H1 (cell line): Measurements from ENCODE around the gene OLFM2. TPM values are rescaled to one million over a fixed set of nuclear protein-coding genes. Genes with fewer than 3 reads are reported as not detected.

ENCODE experiments used
- JUN ChIP-seq: IDR thresholded peaks from 2 replicates; pipeline ENCODE4 v1.6.1; 2011; ENCODE audit warnings: low read depth, mild to moderate bottlenecking, improper control_type of control experiment, low read length
- SIRT6 ChIP-seq: IDR thresholded peaks from one replicate; pipeline ENCODE4 v1.7.1; 2012; ENCODE audit warnings: low read length, inconsistent platforms
- SP1 ChIP-seq: IDR thresholded peaks from 2 replicates; pipeline ENCODE4 v1.6.1; 2011; ENCODE audit warnings: low read depth, low read length
- SP2 ChIP-seq: IDR thresholded peaks from 2 replicates; pipeline ENCODE4 v1.6.1; 2012; ENCODE audit warnings: mild to moderate bottlenecking, low read length, inconsistent platforms
- TCF12 ChIP-seq: IDR thresholded peaks from 2 replicates; pipeline ENCODE4 v1.6.1; 2011; ENCODE audit warnings: low read depth, mild to moderate bottlenecking, low read length
- polyA plus RNA-seq, 7 experiments: library from polyadenylated mRNA; depleted of rRNA in 3 of 7; stranded (reverse) in 5 of 7; unstranded in 2 of 7; fragments of >200 nt in 5 of 7; fragments of 200-250 nt in 2 of 7; gene quantifications; 1 replicate in 5 of 7; 2 replicates in 1 of 7; 4 replicates in 1 of 7; pipeline versions ENCODE4 v1.2.1 to v1.2.3, GENCODE V29; 2011 to 2013; ENCODE audit warnings: missing spikeins in 2 of 7, mixed read lengths in 2 of 7
- total RNA-seq: library from RNA; stranded (reverse); fragmentation: NEBNext Ultra II Directional; extraction: Animal tissue kit (Norgen Biotek cat#: 25700); gene quantifications from 2 replicates; pipeline ENCODE4 v1.2.1, GENCODE V29; 2021
- TF ChIP-seq, protein P1 (sequence below): fragments of 300-600 bp; sonication (generic); IDR thresholded peaks from 2 replicates; pipeline ENCODE4 v1.7.1; 2012; ENCODE audit warnings: low read length, moderate library complexity, mild to moderate bottlenecking, inconsistent platforms; ENCODE audit not compliant: insufficient replicate concordance
- TF ChIP-seq, protein P2 (sequence below): IDR thresholded peaks from 2 replicates; pipeline ENCODE4 v1.6.1; 2011; ENCODE audit warnings: low read depth, mild to moderate bottlenecking, low read length; ENCODE audit not compliant: insufficient read depth

The OLFM2 gene
- total and polyA plus RNA-seq, 2 of the 8 experiments (the other 6 are each of a cell fraction or from before 2014, with no cell fraction given): 68.2 to 151 TPM

DNA sequence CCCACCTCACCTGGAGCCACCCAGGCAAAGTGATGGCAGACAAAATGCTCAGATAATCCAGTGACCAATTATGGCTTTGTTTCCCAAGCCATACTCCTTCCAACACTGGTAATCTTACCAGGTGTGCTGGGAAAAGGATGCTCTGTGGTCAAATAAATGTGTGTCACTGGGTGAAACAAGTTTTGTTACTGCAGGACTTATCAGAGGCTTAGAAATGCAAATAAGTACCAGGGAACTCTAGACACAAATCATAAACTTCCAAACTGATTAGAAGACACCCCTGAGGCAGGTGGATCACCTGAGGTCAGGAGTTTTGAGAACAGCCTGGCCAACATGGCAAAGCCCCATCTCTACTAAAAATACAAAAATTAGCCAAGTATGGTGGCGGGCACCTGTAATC, 74.8 kb downstream of the OLFM2 start (continued):
- TF ChIP-seq SP2 (no peak), JUN (no peak), SP1 (no peak), SIRT6 (no peak), TCF12 (no peak)
- TF ChIP-seq, protein P1, sequence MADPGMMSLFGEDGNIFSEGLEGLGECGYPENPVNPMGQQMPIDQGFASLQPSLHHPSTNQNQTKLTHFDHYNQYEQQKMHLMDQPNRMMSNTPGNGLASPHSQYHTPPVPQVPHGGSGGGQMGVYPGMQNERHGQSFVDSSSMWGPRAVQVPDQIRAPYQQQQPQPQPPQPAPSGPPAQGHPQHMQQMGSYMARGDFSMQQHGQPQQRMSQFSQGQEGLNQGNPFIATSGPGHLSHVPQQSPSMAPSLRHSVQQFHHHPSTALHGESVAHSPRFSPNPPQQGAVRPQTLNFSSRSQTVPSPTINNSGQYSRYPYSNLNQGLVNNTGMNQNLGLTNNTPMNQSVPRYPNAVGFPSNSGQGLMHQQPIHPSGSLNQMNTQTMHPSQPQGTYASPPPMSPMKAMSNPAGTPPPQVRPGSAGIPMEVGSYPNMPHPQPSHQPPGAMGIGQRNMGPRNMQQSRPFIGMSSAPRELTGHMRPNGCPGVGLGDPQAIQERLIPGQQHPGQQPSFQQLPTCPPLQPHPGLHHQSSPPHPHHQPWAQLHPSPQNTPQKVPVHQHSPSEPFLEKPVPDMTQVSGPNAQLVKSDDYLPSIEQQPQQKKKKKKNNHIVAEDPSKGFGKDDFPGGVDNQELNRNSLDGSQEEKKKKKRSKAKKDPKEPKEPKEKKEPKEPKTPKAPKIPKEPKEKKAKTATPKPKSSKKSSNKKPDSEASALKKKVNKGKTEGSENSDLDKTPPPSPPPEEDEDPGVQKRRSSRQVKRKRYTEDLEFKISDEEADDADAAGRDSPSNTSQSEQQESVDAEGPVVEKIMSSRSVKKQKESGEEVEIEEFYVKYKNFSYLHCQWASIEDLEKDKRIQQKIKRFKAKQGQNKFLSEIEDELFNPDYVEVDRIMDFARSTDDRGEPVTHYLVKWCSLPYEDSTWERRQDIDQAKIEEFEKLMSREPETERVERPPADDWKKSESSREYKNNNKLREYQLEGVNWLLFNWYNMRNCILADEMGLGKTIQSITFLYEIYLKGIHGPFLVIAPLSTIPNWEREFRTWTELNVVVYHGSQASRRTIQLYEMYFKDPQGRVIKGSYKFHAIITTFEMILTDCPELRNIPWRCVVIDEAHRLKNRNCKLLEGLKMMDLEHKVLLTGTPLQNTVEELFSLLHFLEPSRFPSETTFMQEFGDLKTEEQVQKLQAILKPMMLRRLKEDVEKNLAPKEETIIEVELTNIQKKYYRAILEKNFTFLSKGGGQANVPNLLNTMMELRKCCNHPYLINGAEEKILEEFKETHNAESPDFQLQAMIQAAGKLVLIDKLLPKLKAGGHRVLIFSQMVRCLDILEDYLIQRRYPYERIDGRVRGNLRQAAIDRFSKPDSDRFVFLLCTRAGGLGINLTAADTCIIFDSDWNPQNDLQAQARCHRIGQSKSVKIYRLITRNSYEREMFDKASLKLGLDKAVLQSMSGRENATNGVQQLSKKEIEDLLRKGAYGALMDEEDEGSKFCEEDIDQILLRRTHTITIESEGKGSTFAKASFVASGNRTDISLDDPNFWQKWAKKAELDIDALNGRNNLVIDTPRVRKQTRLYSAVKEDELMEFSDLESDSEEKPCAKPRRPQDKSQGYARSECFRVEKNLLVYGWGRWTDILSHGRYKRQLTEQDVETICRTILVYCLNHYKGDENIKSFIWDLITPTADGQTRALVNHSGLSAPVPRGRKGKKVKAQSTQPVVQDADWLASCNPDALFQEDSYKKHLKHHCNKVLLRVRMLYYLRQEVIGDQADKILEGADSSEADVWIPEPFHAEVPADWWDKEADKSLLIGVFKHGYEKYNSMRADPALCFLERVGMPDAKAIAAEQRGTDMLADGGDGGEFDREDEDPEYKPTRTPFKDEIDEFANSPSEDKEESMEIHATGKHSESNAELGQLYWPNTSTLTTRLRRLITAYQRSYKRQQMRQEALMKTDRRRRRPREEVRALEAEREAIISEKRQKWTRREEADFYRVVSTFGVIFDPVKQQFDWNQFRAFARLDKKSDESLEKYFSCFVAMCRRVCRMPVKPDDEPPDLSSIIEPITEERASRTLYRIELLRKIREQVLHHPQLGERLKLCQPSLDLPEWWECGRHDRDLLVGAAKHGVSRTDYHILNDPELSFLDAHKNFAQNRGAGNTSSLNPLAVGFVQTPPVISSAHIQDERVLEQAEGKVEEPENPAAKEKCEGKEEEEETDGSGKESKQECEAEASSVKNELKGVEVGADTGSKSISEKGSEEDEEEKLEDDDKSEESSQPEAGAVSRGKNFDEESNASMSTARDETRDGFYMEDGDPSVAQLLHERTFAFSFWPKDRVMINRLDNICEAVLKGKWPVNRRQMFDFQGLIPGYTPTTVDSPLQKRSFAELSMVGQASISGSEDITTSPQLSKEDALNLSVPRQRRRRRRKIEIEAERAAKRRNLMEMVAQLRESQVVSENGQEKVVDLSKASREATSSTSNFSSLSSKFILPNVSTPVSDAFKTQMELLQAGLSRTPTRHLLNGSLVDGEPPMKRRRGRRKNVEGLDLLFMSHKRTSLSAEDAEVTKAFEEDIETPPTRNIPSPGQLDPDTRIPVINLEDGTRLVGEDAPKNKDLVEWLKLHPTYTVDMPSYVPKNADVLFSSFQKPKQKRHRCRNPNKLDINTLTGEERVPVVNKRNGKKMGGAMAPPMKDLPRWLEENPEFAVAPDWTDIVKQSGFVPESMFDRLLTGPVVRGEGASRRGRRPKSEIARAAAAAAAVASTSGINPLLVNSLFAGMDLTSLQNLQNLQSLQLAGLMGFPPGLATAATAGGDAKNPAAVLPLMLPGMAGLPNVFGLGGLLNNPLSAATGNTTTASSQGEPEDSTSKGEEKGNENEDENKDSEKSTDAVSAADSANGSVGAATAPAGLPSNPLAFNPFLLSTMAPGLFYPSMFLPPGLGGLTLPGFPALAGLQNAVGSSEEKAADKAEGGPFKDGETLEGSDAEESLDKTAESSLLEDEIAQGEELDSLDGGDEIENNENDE: no peak
- TF ChIP-seq, protein P2, sequence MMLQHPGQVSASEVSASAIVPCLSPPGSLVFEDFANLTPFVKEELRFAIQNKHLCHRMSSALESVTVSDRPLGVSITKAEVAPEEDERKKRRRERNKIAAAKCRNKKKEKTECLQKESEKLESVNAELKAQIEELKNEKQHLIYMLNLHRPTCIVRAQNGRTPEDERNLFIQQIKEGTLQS: no peak
